ENCODE measurements around the gene CBX7. TPM values are rescaled to one million over a fixed set of nuclear protein-coding genes. Genes with fewer than 3 reads are reported as not detected.

Gene CBX7
- total and polyA plus RNA-seq, 12 donors = 34.5 to 85.8 (median 75.8) TPM

- Histone ChIP-seq H3K4me1 (peaks cover 9 to 67% (median 55%) of the 10 kb centered on the region in 9 donors), H3K9me3 (no peaks in the 10 kb centered on the region), H3K36me3 (peaks cover 0 to 38% (median 0%) of the 10 kb centered on the region in 9 donors), H3K4me3 (peak overlapping the region; percentile 71 to 99 (median 89)), H3K27me3 (no peaks in the 10 kb centered on the region), H3K27ac (peak overlapping the region in 9 of 10 donors; percentile 80 to 97 (median 89))
- ATAC-seq (peak in 7 of 8 donors; percentile 1 to 45 (median 9)), DNase-seq (peak in 1 of 2 donors; percentile 39)
- intact Hi-C loops (cut with DNase I) = no loop called here
- no peak for TF ChIP-seq CTCF (IDR thresholded peaks at IDR 0.05)
- 24 to 36% methylated on average over 22 of the region's 22 CpGs for WGBS, 2 donors
These were observed 8.2 kb downstream of the CBX7 start for GRCh38 chr22:39144101-39144767.

GRCh38 chr22:39142088-39142680, 10.3 kb downstream of the CBX7 start:
- no peak for TF ChIP-seq CTCF (IDR thresholded peaks at IDR 0.05)
- peak overlapping the region in 4 of 10 donors; percentile 7 to 25 (median 11) for H3K27ac ChIP-seq
- WGBS, 2 donors = 91 to 92% methylated on average over 14 of the region's 14 CpGs

GRCh38 chr22:39139933-39140332, 12.5 kb downstream of the CBX7 start:
- no peak for DNase-seq
- Histone ChIP-seq H3K4me3 (no peak overlapping the region), H3K27me3 (no peaks in the 10 kb centered on the region), H3K36me3 (peaks cover 0 to 53% (median 0%) of the 10 kb centered on the region in 9 donors), H3K9me3 (no peaks in the 10 kb centered on the region), H3K27ac (no peak overlapping the region), H3K4me1 (peaks cover 0 to 41% (median 29%) of the 10 kb centered on the region in 9 donors)
- intact Hi-C loops (cut with DNase I) = loop anchor here in 2 of 10 donors (10.0 kb wide), 2 partner anchors 265 to 365 kb away; partner anchors contain the start of gene CBX6 (in 1 of the 2)
- TF ChIP-seq CTCF (IDR thresholded peaks at IDR 0.05) = no peak
- no peak for ATAC-seq
- 65 to 75% methylated on average over 7 of the region's 7 CpGs for WGBS, 2 donors

More at GRCh38 chr22:39142088-39142680, 10.3 kb downstream of the CBX7 start:
- intact Hi-C loops (cut with DNase I) = no loop called here
- Histone ChIP-seq H3K27me3 (no peaks in the 10 kb centered on the region), H3K9me3 (no peaks in the 10 kb centered on the region), H3K36me3 (peaks cover 0 to 39% (median 0%) of the 10 kb centered on the region in 9 donors), H3K4me3 (no peak overlapping the region), H3K4me1 (peaks cover 7 to 49% (median 37%) of the 10 kb centered on the region in 9 donors)
- no peak for DNase-seq
- ATAC-seq = no peak

GRCh38 chr22:39138357-39138997, 14.0 kb downstream of the CBX7 start:
- Histone ChIP-seq H3K27ac (no peak overlapping the region), H3K27me3 (no peaks in the 10 kb centered on the region), H3K4me3 (no peak overlapping the region), H3K4me1 (peaks cover 0 to 31% (median 15%) of the 10 kb centered on the region in 9 donors), H3K9me3 (no peaks in the 10 kb centered on the region), H3K36me3 (peaks cover 0 to 64% (median 3%) of the 10 kb centered on the region in 9 donors)
- ATAC-seq = no peak
- no peak for DNase-seq
- intact Hi-C loops (cut with DNase I) = loop anchor here in 2 of 10 donors (10.0 kb wide), 2 partner anchors 264 to 364 kb away; partner anchors contain the start of gene CBX6 (in 1 of the 2)
- WGBS, 2 donors = 84 to 86% methylated on average over 14 of the region's 14 CpGs
- TF ChIP-seq CTCF (IDR thresholded peaks at IDR 0.05) = no peak

All from heart right ventricle (tissue), 16 donors.